Measurements from ENCODE around the gene SNX17.
"Not testable (repeated sequence)": the region's sequence is repeated elsewhere in the genome, so short reads cannot be mapped to it uniquely, and the experiment has no call there.

Gene SNX17

GRCh38 chr2:27370026-27370815 is at the start of gene SNX17, which contains the start of gene EIF2B4:
Gene SNX17 (plus strand): TSS chr2:27370616. CDS start chr2:27370744, 128 bp downstream.
Gene EIF2B4 (minus strand): TSS chr2:27370338. CDS start chr2:27370314, 24 bp downstream.
- peak; percentile 99 for DNase-seq (ENCODE audit: low spot score)

GRCh38 chr2:27320958-27321543 is 49.4 kb upstream of the SNX17 start:
- peak; percentile 99 for DNase-seq (ENCODE audit: low spot score)

GRCh38 chr2:27322301-27322765 is 48.1 kb upstream of the SNX17 start:
- peak; percentile 48 for DNase-seq (ENCODE audit: low spot score)

- peak; percentile 95 for DNase-seq (ENCODE audit: low spot score)
Measured at GRCh38 chr2:27322766-27323595, 47.4 kb upstream of the SNX17 start, which contains the start of gene MPV17. Gene MPV17 (minus strand): TSS chr2:27323097. CDS start chr2:27322517, 580 bp downstream.

GRCh38 chr2:27323596-27324285 is 46.7 kb upstream of the SNX17 start:
- DNase-seq (ENCODE audit: low spot score): no peak

- DNase-seq (ENCODE audit: low spot score): no peak
Measured at GRCh38 chr2:27324720-27325119, 45.7 kb upstream of the SNX17 start.

- no peak for DNase-seq (ENCODE audit: low spot score)
Measured at GRCh38 chr2:27335311-27335710, 35.1 kb upstream of the SNX17 start.

GRCh38 chr2:27336173-27336572 is 34.2 kb upstream of the SNX17 start:
- DNase-seq (ENCODE audit: low spot score): no peak

GRCh38 chr2:27347641-27348040 is 22.8 kb upstream of the SNX17 start:
- DNase-seq (ENCODE audit: low spot score): no peak

GRCh38 chr2:27350106-27350693 is 20.2 kb upstream of the SNX17 start:
- DNase-seq (ENCODE audit: low spot score): no peak

- no peak for DNase-seq (ENCODE audit: low spot score)
Measured at GRCh38 chr2:27351802-27352598, 18.4 kb upstream of the SNX17 start.

GRCh38 chr2:27353386-27353761 is 17.0 kb upstream of the SNX17 start:
- not testable (repeated sequence) for DNase-seq (ENCODE audit: low spot score)

GRCh38 chr2:27353762-27354596 is 16.4 kb upstream of the SNX17 start:
- peak; percentile 14 for DNase-seq (ENCODE audit: low spot score)

GRCh38 chr2:27354597-27354927 is 15.9 kb upstream of the SNX17 start:
- DNase-seq (ENCODE audit: low spot score): no peak

- peak; percentile 74 for DNase-seq (ENCODE audit: low spot score)
Measured at GRCh38 chr2:27356056-27356381, 14.4 kb upstream of the SNX17 start.

- DNase-seq (ENCODE audit: low spot score): peak; percentile 98
Measured at GRCh38 chr2:27356382-27357181, 13.8 kb upstream of the SNX17 start, which contains the start of gene GTF3C2. Gene GTF3C2 (minus strand): TSS chr2:27356764. CDS start chr2:27343554, 13,210 bp downstream.

GRCh38 chr2:27362678-27363420 is 7.6 kb upstream of the SNX17 start:
- no peak for DNase-seq (ENCODE audit: low spot score)

- DNase-seq (ENCODE audit: low spot score): no peak
Measured at GRCh38 chr2:27363933-27364332, 6.5 kb upstream of the SNX17 start.
